ENCODE measurements around the gene DGAT2. TPM values are rescaled to one million over a fixed set of nuclear protein-coding genes. Genes with fewer than 3 reads are reported as not detected.

The DGAT2 gene
- total RNA-seq, 1 donor from 2014 or later: 2.6 TPM

DNA sequence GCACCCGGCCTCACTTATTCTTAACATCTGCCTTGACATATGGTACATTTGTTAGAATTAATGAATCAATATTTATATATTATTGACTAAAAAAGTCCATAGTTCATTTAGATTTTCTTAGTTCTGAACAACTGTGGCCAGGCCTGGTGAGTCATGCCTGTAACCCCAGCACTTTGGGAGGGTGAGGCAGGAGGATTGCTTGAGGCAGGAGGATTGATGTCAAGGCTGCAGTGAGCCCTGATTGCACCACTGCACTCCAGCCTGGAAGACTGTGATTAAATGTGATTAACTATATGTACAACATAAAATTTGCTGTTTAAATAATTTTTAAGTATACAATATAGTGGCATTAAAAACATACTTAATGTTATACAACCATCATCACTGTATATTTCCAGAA lies 52.1 kb downstream of the DGAT2 start:
- no peak for FAIRE-seq

DNA sequence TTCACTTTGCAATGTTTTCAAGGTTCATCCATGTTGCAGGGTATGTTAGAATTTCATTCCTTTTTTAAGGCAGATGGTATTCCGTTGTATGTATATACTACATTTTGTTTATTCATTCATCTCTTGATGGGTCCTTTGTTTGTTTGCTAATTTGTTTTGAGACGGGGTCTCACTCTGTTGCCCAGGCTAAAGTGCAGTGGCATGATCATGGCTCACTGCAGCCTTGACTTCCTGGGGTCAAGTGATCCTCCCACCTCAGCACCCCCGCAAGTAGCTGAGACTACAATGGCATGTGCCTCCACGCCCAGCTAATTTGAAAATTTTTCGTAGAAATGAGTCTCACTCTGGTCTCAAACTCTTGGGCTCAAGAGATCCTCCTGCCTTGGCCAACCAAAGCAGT lies 52.6 kb downstream of the DGAT2 start:
- FAIRE-seq (no peak), DNase-seq (ENCODE audit: low read depth) (no peak)
- H3K27me3 ChIP-seq (ENCODE audit: control insufficient read depth, insufficient read depth, low read length): no peaks in the 10 kb centered on the region
- no peak overlapping the region for H3K4me3 ChIP-seq (ENCODE audit: low read depth, low read length)
- TF ChIP-seq, protein P1, sequence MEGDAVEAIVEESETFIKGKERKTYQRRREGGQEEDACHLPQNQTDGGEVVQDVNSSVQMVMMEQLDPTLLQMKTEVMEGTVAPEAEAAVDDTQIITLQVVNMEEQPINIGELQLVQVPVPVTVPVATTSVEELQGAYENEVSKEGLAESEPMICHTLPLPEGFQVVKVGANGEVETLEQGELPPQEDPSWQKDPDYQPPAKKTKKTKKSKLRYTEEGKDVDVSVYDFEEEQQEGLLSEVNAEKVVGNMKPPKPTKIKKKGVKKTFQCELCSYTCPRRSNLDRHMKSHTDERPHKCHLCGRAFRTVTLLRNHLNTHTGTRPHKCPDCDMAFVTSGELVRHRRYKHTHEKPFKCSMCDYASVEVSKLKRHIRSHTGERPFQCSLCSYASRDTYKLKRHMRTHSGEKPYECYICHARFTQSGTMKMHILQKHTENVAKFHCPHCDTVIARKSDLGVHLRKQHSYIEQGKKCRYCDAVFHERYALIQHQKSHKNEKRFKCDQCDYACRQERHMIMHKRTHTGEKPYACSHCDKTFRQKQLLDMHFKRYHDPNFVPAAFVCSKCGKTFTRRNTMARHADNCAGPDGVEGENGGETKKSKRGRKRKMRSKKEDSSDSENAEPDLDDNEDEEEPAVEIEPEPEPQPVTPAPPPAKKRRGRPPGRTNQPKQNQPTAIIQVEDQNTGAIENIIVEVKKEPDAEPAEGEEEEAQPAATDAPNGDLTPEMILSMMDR (IDR thresholded peaks at IDR 0.05; ENCODE audit: insufficient read depth, low read length, severe bottlenecking): no peak
- no peaks in the 10 kb centered on the region for H3K36me3 ChIP-seq (ENCODE audit: control insufficient read depth, insufficient read depth, low read length)

More for the DNA sequence above, 52.1 kb downstream of the DGAT2 start:
- Histone ChIP-seq H3K36me3 (ENCODE audit: control insufficient read depth, insufficient read depth, low read length) (no peaks in the 10 kb centered on the region), H3K4me3 (ENCODE audit: low read depth, low read length) (no peak overlapping the region), H3K27me3 (ENCODE audit: control insufficient read depth, insufficient read depth, low read length) (no peaks in the 10 kb centered on the region)
- DNase-seq (ENCODE audit: low read depth): peak; percentile 70
- TF ChIP-seq, protein P1 (IDR thresholded peaks at IDR 0.05; ENCODE audit: insufficient read depth, low read length, severe bottlenecking): no peak

DNA sequence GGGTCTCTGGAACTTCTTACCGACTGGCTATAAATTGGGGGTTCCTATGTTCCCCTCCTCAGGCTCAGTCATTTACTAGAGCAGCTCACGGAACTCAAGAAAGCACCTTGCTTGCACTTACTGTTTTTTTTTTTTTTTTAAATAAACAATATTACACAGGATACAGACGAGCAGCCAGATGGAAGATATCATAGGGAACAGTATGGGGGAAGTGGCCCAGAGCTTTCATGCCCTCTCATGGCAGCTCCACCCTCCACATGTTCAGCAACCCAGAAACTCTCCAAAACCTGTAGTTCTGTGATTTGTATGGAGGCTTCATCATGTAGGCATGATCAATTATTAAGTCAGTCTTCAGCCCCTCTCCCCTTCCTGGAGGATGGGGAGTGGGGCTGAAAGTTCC lies 54.0 kb downstream of the DGAT2 start:
- H3K27me3 ChIP-seq (ENCODE audit: control insufficient read depth, insufficient read depth, low read length): no peaks in the 10 kb centered on the region
- H3K36me3 ChIP-seq (ENCODE audit: control insufficient read depth, insufficient read depth, low read length): no peaks in the 10 kb centered on the region
- no peak overlapping the region for H3K4me3 ChIP-seq (ENCODE audit: low read depth, low read length)
- TF ChIP-seq, protein P1 (IDR thresholded peaks at IDR 0.05; ENCODE audit: insufficient read depth, low read length, severe bottlenecking): no peak
- FAIRE-seq: no peak
- DNase-seq (ENCODE audit: low read depth): no peak

DNA sequence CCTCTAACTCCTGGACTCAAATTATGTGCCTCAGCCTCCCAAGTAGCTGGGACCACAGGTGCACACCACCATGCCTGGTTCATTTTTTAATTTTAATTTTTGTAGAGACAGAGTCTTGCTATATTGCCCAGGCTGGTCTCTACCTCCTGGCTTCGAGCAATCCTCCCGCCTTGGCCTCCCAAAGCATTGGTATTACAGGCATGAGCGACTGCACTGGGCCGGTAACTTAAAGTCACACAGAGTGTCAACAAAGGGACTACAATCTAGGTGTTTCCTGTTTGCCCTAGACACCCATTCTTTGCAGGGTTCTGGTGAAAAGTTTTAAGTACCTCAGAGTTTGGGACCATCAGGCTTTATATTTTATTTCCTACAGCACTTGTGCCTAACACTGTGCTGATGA lies 54.8 kb downstream of the DGAT2 start:
- Histone ChIP-seq H3K36me3 (ENCODE audit: control insufficient read depth, insufficient read depth, low read length) (no peaks in the 10 kb centered on the region), H3K27me3 (ENCODE audit: control insufficient read depth, insufficient read depth, low read length) (no peaks in the 10 kb centered on the region), H3K4me3 (ENCODE audit: low read depth, low read length) (no peak overlapping the region)
- DNase-seq (ENCODE audit: low read depth): no peak
- TF ChIP-seq, protein P1 (IDR thresholded peaks at IDR 0.05; ENCODE audit: insufficient read depth, low read length, severe bottlenecking): no peak
- no peak for FAIRE-seq

DNA sequence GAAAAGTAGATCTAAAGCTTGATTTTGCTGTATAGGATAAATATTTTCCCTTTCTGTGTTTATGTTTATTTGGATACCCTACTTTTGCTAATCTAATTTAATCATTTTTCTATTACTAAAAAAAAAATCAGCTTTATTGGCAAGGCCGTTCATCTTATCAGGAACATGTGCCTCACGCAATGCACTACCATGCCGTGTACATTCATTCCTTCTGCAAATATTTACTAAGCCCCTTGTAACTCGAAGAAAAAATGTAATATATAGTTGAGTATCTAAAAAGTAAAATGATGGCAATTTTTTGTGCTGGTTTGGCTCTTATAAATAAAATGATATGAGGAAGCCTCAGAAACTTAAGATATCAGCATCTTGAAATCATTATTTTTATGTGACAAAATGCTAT lies 55.4 kb downstream of the DGAT2 start:
- H3K36me3 ChIP-seq (ENCODE audit: control insufficient read depth, insufficient read depth, low read length): no peaks in the 10 kb centered on the region
- DNase-seq (ENCODE audit: low read depth): no peak
- H3K4me3 ChIP-seq (ENCODE audit: low read depth, low read length): no peak overlapping the region
- TF ChIP-seq, protein P1 (IDR thresholded peaks at IDR 0.05; ENCODE audit: insufficient read depth, low read length, severe bottlenecking): no peak
- no peak for FAIRE-seq
- no peaks in the 10 kb centered on the region for H3K27me3 ChIP-seq (ENCODE audit: control insufficient read depth, insufficient read depth, low read length)

DNA sequence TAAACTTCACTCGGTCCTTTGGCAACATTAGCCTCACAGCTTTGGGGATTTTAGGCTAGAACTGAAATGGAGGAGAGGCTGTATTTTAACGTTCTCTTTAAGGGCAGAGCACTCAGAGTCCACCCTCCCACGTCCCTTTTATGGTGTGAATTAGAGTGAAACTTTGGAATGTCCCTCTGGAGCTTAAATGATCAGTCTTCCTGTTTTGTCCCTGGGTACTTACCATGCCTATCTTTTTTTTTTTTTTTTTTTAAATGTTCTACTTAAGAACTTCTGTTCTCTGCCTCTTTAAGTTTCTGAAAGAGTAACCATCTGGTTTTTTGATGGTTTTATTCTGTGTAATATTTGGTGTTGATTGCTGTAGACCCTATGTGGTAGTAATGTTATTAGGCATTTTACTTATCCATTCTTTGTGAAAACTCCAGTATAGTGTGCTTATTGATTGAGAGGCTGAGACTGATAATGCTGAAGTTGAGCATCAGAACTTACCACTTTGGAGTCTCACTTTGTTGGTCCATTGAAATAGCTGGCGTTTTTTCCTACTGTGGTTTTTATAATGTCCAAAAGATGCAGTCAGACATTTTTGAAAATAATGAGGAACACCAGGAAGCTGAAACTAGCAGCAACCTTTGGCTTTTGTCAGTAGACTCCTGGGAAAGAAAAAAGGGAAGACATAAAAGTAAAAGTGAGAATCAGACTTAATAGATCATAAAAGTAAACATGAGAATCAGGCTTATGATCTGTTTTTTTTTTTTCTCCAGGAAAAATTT lies 58.1 kb downstream of the DGAT2 start:
- TF ChIP-seq, protein P1 (IDR thresholded peaks at IDR 0.05; ENCODE audit: insufficient read depth, low read length, severe bottlenecking): no peak
- Histone ChIP-seq H3K4me3 (ENCODE audit: low read depth, low read length) (no peak overlapping the region), H3K36me3 (ENCODE audit: control insufficient read depth, insufficient read depth, low read length) (no peaks in the 10 kb centered on the region), H3K27me3 (ENCODE audit: control insufficient read depth, insufficient read depth, low read length) (no peaks in the 10 kb centered on the region)
- DNase-seq (ENCODE audit: low read depth) (peak; percentile 11), FAIRE-seq (no peak)
